ENCODE measurements around the gene JAK3.
"Not testable (repeated sequence)": the region's sequence is repeated elsewhere in the genome, so short reads cannot be mapped to it uniquely, and the experiment has no call there.

JAK3 gene

DNA sequence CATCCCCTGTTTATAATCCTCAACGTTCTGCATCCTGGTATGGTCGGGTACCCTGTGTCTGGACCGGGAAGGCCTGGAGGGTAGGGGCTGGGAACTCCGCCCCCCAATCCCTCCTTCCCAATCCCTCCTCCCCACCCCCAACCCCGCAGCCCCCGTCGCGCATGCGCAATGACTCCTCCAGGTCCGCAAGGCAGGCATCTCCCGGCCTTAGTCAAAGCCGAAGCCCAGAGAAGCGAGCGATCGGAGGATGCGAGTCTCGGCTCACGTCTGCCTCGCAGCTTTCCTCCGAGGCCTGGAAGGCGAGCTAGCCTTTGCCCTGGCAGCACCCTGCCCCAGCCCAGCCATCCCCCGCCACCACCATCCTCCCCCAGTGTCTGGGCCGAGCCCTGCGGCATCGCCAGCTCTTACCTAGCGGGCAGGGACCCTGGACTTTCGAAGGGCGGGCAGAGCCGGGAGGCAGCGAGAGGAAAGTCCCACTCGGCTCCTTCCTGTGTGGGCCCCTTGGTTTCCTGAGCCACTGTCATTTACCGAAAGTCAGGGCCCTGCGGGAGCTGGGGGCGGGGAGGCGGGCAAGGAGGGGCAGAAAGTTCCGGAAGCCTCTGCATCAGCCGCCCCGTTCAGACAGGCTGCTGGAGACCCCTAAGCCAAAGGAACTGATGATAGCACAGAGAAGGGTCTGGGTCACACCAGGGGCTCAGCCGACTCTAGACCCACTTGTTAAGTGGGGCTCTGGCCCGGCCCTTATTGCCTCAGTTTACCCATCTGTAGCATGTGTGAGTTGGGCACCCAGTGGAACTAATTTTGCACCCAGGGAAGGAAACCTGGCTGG lies at the start of gene JAK3:
Gene JAK3 (minus strand): TSS at position 445 of the 829 bp plus-strand sequence. CDS start 3,565 bp downstream, outside the sequence.
- peak; percentile 81 to 83 for DNase-seq (ENCODE audit: low read depth in 2 of 2)

- no peak for DNase-seq (ENCODE audit: low read depth in 2 of 2)
These were observed 46.0 kb upstream of the JAK3 start for GRCh38 chr19:17893766-17894165.

DNA sequence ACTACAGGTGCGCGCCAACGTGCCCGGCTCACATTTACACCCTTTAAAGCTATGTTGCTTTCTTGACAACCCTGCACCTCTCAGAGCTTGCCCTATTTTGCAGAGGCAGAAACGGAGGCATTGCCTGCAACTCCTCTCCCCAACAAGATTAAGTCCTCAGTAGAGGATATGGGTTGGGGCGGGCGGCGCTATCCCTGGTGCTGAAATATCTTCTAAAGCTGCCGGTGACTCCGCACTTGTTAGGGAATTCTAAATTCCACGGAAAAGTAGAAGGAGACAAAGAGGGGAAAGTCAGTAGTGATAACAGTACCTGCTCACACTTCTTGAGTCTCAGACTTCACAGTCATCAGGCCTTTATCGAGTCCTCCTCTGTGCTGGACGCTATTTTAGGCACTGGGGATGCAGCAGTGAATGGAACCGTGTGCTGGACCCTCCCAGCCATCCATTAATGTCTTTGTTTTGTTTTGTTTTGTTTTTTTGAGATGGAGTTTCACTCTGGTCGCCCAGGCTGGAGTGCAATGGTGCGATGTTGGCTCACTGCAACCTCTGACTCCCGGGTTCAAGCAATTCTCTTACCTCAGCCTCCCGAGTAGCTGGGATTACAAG lies 41.9 kb upstream of the JAK3 start:
- DNase-seq (ENCODE audit: low read depth in 2 of 2): no peak

DNA sequence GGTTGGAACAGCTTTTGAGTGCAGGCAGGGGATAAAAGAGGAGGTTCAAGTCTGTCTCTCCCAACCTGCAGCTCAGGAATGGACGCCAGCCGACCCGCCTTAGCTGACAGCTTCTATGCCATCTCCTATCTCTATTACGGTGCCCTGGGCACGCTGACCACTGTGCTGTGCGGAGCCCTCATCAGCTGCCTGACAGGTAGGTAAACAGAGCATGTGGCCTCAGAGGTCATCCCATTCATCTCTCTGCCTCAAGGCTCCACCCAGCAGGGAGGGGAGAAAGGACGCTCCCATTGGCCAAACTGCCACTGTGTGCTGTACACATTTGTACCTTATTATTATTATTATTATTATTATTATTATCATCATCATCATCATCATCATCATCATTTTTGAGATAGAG lies 40.5 kb upstream of the JAK3 start:
- no peak for DNase-seq (ENCODE audit: low read depth in 2 of 2)

GRCh38 chr19:17887221-17887620 lies 39.4 kb upstream of the JAK3 start:
- not testable (repeated sequence) for DNase-seq (ENCODE audit: low read depth in 2 of 2)

DNA sequence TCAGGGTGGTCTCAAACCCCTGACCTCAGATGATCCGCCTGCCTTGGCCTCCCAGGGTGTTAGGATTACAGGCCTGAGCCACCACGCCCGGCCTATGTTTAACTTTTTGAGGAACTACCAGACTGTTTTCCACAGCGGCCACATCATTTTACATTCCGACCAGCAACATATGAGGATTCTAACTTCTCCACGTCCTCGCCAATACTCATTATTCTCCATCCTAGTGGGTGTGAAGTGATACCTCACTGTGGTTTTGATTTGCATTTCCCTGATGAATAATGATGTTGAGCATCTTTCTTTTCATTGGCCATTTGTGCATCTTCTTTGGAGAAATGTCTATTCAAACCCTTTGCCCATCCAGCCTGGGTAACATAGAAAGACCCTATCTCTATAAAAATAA lies 38.7 kb upstream of the JAK3 start:
- DNase-seq (ENCODE audit: low read depth in 2 of 2): no peak

- no peak for DNase-seq (ENCODE audit: low read depth in 2 of 2)
These were observed 36.0 kb upstream of the JAK3 start for GRCh38 chr19:17883627-17884410.

DNA sequence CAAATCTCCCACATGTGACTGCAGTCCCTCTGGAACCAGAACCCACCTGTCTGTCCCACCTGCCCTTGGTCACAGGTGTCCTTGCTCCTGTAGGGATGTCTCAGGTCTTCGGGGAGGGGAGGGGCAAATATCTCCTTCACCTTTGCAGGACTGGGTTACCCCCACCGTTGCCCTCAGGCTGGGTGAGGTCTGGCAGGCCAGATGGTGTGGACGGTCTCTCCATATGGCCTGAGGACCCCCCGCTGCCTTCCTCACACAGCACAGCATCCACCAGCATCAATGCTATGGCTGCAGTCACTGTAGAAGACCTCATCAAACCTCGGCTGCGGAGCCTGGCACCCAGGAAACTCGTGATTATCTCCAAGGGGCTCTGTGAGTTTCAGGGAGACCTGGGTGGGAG lies 33.9 kb upstream of the JAK3 start:
- DNase-seq (ENCODE audit: low read depth in 2 of 2): no peak

DNA sequence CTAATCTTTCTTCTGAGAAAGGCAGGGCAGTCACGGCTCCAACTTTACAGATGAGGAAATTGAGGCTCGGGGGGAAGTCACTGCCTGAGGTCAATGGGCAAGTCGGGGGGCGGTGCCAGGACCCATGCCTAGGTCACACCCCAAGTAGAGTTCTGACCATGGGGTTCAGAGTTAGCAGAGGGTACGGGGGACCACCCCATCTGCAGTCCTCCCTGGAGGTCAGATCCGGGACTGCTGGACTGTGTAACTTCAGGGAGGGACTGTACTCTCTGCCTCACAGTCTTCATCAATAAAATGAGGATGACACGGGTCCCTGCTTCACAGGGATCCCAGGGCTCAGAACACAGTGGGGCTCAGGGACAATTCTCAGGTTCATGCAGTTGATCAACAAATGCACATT lies 31.7 kb upstream of the JAK3 start:
- DNase-seq (ENCODE audit: low read depth in 2 of 2): no peak

GRCh38 chr19:17877696-17878095 lies 29.9 kb upstream of the JAK3 start:
- DNase-seq (ENCODE audit: low read depth in 2 of 2): no peak

- DNase-seq (ENCODE audit: low read depth in 2 of 2): no peak
These were observed 27.0 kb upstream of the JAK3 start for GRCh38 chr19:17874758-17875135.

GRCh38 chr19:17873786-17874757 lies 26.3 kb upstream of the JAK3 start:
- peak; percentile 50 to 71 for DNase-seq (ENCODE audit: low read depth in 2 of 2)

DNA sequence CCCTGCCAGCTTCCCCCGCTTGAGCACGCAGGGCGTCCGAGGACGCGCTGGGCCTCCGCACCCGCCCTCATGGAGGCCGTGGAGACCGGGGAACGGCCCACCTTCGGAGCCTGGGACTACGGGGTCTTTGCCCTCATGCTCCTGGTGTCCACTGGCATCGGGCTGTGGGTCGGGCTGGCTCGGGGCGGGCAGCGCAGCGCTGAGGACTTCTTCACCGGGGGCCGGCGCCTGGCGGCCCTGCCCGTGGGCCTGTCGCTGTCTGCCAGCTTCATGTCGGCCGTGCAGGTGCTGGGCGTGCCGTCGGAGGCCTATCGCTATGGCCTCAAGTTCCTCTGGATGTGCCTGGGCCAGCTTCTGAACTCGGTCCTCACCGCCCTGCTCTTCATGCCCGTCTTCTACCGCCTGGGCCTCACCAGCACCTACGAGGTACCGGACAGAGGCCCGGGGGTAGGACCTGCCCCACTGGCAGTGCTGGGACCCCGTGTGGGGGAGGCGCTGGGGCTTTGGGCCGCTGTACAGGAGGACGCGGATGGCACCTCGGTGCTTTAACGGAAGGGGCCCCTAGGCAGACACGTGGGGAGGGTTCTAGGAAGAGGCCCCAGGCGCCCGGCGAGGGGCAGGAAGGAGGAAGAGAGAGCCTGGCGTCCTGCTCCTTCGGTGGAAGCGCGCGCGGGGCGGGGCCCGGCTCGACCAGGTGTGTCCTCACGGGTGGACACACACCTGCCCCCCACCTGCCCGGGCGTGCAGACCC lies 24.6 kb upstream of the JAK3 start:
- DNase-seq (ENCODE audit: low read depth in 2 of 2): peak in 1 of 2 donors; percentile 55

GRCh38 chr19:17871878-17872250 lies 24.1 kb upstream of the JAK3 start, which contains the start of gene SLC5A5:
TSS of gene SLC5A5 (plus strand) at chr19:17871945. CDS start at chr19:17872320, 375 bp downstream.
- no peak for DNase-seq (ENCODE audit: low read depth in 2 of 2)

- no peak for DNase-seq (ENCODE audit: low read depth in 2 of 2)
These were observed 23.5 kb upstream of the JAK3 start for GRCh38 chr19:17871032-17871877.

DNA sequence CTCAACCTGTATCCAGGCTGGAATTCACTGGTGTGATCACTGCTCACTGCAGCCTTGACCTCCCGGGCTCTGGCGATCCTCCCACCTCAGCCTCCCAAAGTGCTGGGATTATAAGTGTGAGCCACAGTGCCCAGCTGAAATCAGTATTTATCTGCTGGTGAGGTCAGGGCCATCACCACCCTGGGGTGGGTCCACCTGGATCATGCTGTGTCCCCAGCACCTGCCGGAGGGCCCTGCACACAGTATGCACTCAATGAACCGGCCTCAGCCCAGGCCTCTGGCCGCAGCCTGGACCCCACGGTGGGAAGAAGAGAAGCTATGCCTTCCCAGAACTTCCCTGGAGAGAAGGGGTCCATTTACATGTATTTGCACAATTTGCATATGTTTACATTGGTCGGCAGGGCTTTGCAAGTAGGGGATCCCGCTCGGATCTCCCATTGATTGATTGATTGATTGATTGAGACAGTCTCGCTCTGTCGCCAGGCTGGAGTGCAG lies 21.4 kb upstream of the JAK3 start:
- DNase-seq (ENCODE audit: low read depth in 2 of 2): no peak

DNA sequence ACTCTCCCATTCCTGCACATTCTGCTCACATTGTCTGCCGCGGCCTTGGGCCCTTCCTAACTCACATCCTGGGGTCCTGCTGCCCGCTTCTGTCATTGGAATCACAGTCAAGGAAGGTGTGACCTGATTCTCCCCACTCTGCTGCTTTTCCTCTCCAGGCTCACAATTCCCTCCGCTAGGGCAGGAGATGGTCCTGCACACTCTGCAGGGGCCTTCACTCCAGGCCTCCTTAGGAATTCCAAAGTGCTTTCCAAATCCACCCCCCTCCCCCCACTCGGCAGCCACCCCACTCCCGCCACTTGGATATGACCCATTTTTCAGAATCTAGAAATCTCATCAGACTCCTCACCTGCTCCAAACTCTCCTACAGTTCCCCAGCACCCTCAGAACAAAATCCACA lies 20.9 kb upstream of the JAK3 start:
- no peak for DNase-seq (ENCODE audit: low read depth in 2 of 2)

- no peak for DNase-seq (ENCODE audit: low read depth in 2 of 2)
These were observed 19.2 kb upstream of the JAK3 start for GRCh38 chr19:17866964-17867486.

DNA sequence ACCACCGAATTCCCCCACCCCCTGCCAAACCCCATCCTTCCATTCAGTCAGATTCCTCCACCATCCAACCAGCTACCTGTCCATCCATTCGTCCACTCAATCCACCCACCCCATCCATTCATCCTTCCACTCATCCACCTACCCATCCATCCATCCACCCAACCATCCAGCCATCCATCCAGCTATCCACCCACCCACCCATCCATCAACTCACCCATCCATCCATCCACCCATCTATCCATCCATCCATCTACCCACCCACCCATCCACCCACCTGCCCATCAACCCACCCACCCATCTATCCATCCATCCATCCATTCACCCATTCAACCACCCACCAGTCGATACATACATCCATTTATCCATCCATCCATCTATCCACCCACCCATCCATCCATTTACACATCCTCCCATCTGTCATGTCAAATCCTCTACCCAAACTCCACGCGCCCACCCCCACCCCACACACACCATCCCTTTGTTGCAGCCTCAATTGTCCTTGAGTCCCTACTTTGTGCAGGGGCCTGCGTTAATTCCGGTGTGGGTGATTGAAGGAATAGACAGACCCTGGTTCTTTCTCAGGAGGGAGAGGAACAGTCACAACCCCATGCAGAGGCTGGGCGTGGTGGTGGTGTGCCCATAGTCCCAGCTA lies 18.7 kb upstream of the JAK3 start:
- DNase-seq (ENCODE audit: low read depth in 2 of 2): no peak

Measured in stimulated activated CD4-positive, alpha-beta T cell treated with anti-CD3 and anti-CD28 coated beads, Interleukin-1b, Interleukin-23, amount 100 ng/mL, for 4 hours (primary cell).